Activated naive CD8-positive, alpha-beta T cell treated with anti-CD3 and anti-CD28 coated beads, Interleukin-2, amount 10 ng/mL, durations not matched to agents 7 days and 5 days (primary cell): ENCODE measurements around the gene ZNRF3. TPM values are rescaled to one million over a fixed set of nuclear protein-coding genes. Genes with fewer than 3 reads are reported as not detected.

Source experiments
- ATAC-seq: fragments of 150-1000 bp; cut with Tn5 transposase; one replicate; pipeline ENCODE4 v1.10.0; 2021; ENCODE audit warnings: low read depth, moderate library complexity
- POLR2A ChIA-PET: fragments of 350-600 bp; sonication (Branson Sonifier 250); formaldehyde crosslinking; loops from one replicate; lab custom pipeline; 2021; ENCODE audit warnings: antibody characterized with exemption; lab: Charles Lee
- DNase-seq: peaks from one replicate; pipeline ENCODE4 v3.0.0; 2021
- H3K27ac Mint-ChIP-seq: one replicate; pipeline ENCODE4 v1.8.0; 2022; ENCODE audit warnings: mild to moderate bottlenecking, mixed read lengths
- H3K27me3 Mint-ChIP-seq: one replicate; pipeline ENCODE4 v1.8.0; 2022; ENCODE audit warnings: mild to moderate bottlenecking, moderate library complexity, mixed read lengths
- H3K36me3 Mint-ChIP-seq: one replicate; pipeline ENCODE4 v1.8.0; 2021; ENCODE audit warnings: mild to moderate bottlenecking, mixed read lengths
- H3K4me1 Mint-ChIP-seq: one replicate; pipeline ENCODE4 v1.8.0; 2021; ENCODE audit warnings: mixed read lengths
- H3K4me3 Mint-ChIP-seq: one replicate; pipeline ENCODE4 v1.8.0; 2022; ENCODE audit warnings: mild to moderate bottlenecking, moderate library complexity, mixed read lengths
- H3K9me3 Mint-ChIP-seq: one replicate; pipeline ENCODE4 v1.8.0; 2021; ENCODE audit warnings: mixed read lengths
- total RNA-seq, 2 experiments: library from RNA; stranded (reverse); gene quantifications; one replicate each; pipeline ENCODE4 v1.2.3, GENCODE V29; 2021

ZNRF3 gene
- total RNA-seq, 2 experiments from 2014 or later: 1.0 to 1.1 TPM

DNA sequence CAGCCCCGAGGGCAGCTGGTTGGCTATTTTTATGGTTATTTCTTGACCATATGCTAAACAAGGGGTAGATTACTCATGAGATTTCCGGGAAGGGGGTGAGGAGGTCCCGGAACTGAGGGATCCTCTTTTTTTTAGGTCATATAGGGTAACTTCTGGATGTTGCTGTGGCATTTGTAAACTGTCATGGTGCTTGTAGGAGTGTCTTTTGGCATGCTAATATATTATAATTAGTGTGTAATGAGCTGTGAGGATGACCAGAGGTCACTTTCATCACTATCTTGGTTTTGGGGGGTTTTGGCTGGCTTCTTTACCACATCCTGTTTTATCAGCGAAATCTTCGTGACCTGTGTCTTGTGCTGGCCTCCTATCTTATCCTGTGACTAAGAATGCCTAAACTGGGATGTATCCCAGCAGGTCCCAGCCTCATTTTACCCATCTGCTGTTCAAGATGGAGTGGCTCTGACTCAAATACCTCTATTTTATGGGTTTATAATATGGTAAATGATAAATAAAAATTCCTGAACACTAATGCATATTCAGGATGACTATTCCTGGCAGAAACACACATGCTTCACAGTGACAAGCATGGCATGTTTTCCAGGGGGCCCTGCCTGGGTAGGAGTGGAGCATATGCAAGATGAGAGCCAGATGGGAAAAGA lies 200.7 kb downstream of the ZNRF3 start:
- Mint-ChIP-seq H3K9me3 (no peaks in the 10 kb centered on the region), H3K27me3 (peaks cover 36% of the 10 kb centered on the region), H3K4me1 (peaks cover 8% of the 10 kb centered on the region), H3K36me3 (no peaks in the 10 kb centered on the region), H3K4me3 (no peak overlapping the region), H3K27ac (no peak overlapping the region)
- POLR2A ChIA-PET: no interaction called here
- DNase-seq (no peak), ATAC-seq (no peak)

DNA sequence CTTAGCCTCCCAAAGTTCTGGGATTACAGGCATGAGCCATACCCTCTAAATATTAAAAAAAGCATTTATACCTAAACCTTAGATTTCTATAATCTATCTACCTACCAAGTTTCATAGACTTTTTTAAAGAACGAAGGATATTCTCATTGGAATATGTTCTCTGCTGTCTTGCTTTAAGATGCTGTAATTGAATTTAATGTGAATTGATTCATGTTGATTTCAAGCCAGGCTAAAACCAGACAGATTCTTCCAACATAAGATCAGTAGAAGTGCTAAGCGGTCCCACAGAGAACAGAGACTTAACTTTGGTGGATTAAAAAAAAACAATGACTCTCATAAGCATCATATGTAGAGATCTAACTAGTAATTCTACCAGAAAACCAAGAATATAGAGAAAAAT lies 203.6 kb downstream of the ZNRF3 start:
- Mint-ChIP-seq H3K9me3 (no peaks in the 10 kb centered on the region), H3K27ac (no peak overlapping the region), H3K36me3 (no peaks in the 10 kb centered on the region), H3K4me1 (peaks cover 4% of the 10 kb centered on the region), H3K27me3 (peaks cover 36% of the 10 kb centered on the region), H3K4me3 (no peak overlapping the region)
- DNase-seq: no peak
- ATAC-seq: no peak
- POLR2A ChIA-PET: no interaction called here

- Mint-ChIP-seq H3K4me1 (peaks cover 2% of the 10 kb centered on the region), H3K27ac (no peak overlapping the region), H3K36me3 (no peaks in the 10 kb centered on the region), H3K9me3 (no peaks in the 10 kb centered on the region), H3K4me3 (no peak overlapping the region), H3K27me3 (peaks cover 36% of the 10 kb centered on the region)
- DNase-seq (no peak), ATAC-seq (no peak)
- POLR2A ChIA-PET: no interaction called here
Observed at GRCh38 chr22:29088809-29089208, 205.4 kb downstream of the ZNRF3 start.

DNA sequence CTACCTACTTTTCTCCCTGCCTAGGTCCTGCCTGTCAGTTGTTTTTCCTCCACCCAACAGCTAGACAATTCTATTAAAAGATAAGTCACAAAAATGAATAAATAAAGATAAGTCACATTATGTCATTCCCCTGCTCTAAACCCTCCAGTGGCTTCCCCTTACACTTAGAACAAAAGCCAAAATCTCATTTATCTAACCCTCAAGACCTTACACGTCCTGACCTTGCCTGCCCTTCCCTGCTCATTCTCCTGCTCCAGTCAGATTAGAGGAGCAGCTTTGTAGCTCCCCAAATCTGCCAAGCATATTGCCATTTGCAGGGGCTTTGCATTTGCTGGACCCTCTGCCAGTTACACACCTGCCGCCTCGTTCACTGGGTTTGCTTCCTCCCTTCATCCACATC lies 206.1 kb downstream of the ZNRF3 start:
- POLR2A ChIA-PET: no interaction called here
- ATAC-seq: no peak

DNA sequence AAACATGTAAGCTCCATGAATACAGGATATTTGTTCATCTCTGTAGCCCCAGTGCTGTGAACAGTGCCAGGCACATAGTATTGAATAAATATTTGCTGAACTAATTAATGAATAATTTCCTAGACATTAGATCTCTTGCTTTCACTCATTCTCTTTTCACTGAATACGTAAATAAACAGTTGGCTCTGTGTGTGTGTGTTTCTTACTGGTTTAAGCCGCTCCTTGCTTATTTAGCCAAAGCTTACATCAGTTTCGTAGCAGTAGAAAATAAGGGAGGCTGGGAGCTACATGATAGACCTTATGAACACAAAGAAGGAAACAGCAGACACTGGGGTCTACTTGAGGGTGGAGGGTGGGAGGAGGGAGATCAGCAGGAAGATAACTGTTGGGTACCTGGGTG lies 206.7 kb downstream of the ZNRF3 start:
- ATAC-seq (no peak), DNase-seq (no peak)
- Mint-ChIP-seq H3K4me1 (no peaks in the 10 kb centered on the region), H3K9me3 (no peaks in the 10 kb centered on the region), H3K27me3 (peaks cover 36% of the 10 kb centered on the region), H3K4me3 (no peak overlapping the region), H3K27ac (no peak overlapping the region), H3K36me3 (no peaks in the 10 kb centered on the region)
- POLR2A ChIA-PET: no interaction called here

More for the DNA sequence above, 206.1 kb downstream of the ZNRF3 start:
- Mint-ChIP-seq H3K27me3 (peaks cover 39% of the 10 kb centered on the region), H3K9me3 (no peaks in the 10 kb centered on the region), H3K36me3 (no peaks in the 10 kb centered on the region), H3K4me3 (no peak overlapping the region), H3K4me1 (no peaks in the 10 kb centered on the region), H3K27ac (no peak overlapping the region)
- DNase-seq: no peak

GRCh38 chr22:29092243-29092642 lies 208.9 kb downstream of the ZNRF3 start:
- H3K4me1 Mint-ChIP-seq: no peaks in the 10 kb centered on the region
- no peak for DNase-seq
- H3K27ac Mint-ChIP-seq: no peak overlapping the region
- H3K9me3 Mint-ChIP-seq: no peaks in the 10 kb centered on the region
- ATAC-seq: no peak
- H3K27me3 Mint-ChIP-seq: peaks cover 37% of the 10 kb centered on the region
- H3K36me3 Mint-ChIP-seq: no peaks in the 10 kb centered on the region
- H3K4me3 Mint-ChIP-seq: no peak overlapping the region
- POLR2A ChIA-PET: no interaction called here

- H3K9me3 Mint-ChIP-seq: no peaks in the 10 kb centered on the region
- no peaks in the 10 kb centered on the region for H3K4me1 Mint-ChIP-seq
- peaks cover 40% of the 10 kb centered on the region for H3K27me3 Mint-ChIP-seq
- no peak overlapping the region for H3K4me3 Mint-ChIP-seq
- ATAC-seq (no peak), DNase-seq (no peak)
- H3K36me3 Mint-ChIP-seq: no peaks in the 10 kb centered on the region
- POLR2A ChIA-PET: no interaction called here
- no peak overlapping the region for H3K27ac Mint-ChIP-seq
Observed at GRCh38 chr22:29093030-29093429, 209.7 kb downstream of the ZNRF3 start.

- DNase-seq: no peak
- POLR2A ChIA-PET: no interaction called here
- ATAC-seq: no peak
- Mint-ChIP-seq H3K4me3 (no peak overlapping the region), H3K27ac (no peak overlapping the region), H3K36me3 (no peaks in the 10 kb centered on the region), H3K9me3 (no peaks in the 10 kb centered on the region), H3K27me3 (peaks cover 39% of the 10 kb centered on the region), H3K4me1 (no peaks in the 10 kb centered on the region)
Observed at GRCh38 chr22:29093501-29094300, 210.3 kb downstream of the ZNRF3 start.

DNA sequence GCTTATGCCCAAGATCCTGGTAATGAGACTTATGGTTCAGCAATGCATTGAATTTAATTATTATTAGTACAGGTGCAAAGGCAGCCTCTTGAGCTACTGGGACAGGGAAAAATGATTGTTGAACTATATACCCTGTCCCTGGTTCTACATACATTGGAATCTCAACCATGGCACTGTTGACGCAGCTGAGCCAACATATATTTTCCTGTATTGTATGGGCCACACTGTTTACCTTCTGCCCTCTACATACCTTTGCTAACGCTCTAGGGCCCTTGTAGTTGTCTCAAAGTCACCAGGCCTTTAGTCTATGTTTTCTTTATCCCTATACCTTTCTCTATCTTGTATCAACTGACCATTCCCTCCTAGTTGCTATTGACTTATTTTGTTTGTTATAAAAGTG lies 212.1 kb downstream of the ZNRF3 start:
- DNase-seq: no peak
- Mint-ChIP-seq H3K36me3 (no peaks in the 10 kb centered on the region), H3K4me1 (no peaks in the 10 kb centered on the region), H3K4me3 (no peak overlapping the region), H3K27me3 (peaks cover 29% of the 10 kb centered on the region), H3K27ac (no peak overlapping the region), H3K9me3 (no peaks in the 10 kb centered on the region)
- POLR2A ChIA-PET: no interaction called here
- no peak for ATAC-seq

DNA sequence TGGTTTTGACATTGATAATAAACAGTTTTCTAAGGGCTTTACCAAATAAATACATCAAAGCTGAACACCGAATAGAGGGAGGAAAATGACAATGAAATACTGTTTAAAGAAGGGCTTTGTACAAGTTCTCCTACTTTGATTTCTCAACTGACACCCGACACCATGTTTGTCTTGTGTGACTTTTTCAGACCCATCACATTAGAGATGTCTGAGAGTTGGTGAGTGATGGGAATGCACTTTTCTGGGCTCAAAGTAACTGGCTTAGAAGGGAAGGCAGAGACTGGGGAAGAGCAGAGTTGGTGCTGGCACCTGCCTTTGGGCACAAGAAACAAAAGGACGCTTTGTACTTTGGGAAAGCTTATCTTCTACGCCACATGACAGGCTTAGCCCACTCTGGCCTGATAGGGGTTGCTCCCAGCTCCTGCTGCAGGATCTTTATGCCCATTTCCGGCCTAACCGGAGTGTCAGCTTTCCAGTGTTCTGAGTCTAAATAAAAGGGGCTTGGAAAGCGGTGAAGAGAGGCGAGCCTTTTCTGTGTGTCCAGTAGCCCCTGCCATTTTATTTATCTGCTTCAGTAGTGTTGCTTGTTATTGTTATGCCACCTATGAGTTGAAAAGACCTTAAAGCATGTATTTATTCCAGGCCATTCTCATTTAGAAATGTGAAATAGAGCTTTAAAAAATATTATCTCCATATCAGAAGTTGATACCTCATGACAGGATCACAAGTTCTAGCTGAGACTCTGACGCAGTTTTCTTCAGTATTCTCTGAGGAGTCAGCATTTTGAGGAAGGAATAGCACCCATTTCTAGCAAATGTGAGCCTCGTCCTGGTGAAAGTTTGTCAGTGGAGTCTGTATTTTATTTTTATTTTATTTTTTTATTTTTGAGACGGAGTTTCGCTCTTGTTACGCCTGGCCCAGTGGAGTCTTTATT lies 213.6 kb downstream of the ZNRF3 start:
- Mint-ChIP-seq H3K4me1 (no peaks in the 10 kb centered on the region), H3K27me3 (peaks cover 23% of the 10 kb centered on the region), H3K36me3 (no peaks in the 10 kb centered on the region), H3K4me3 (no peak overlapping the region), H3K9me3 (no peaks in the 10 kb centered on the region), H3K27ac (no peak overlapping the region)
- no peak for DNase-seq
- POLR2A ChIA-PET: no interaction called here
- ATAC-seq: no peak

- Mint-ChIP-seq H3K4me1 (no peaks in the 10 kb centered on the region), H3K36me3 (no peaks in the 10 kb centered on the region), H3K4me3 (no peak overlapping the region), H3K27me3 (peaks cover 30% of the 10 kb centered on the region), H3K9me3 (no peaks in the 10 kb centered on the region), H3K27ac (no peak overlapping the region)
- POLR2A ChIA-PET: no interaction called here
- ATAC-seq: no peak
- DNase-seq: no peak
Observed at GRCh38 chr22:29098296-29098695, 214.9 kb downstream of the ZNRF3 start.

DNA sequence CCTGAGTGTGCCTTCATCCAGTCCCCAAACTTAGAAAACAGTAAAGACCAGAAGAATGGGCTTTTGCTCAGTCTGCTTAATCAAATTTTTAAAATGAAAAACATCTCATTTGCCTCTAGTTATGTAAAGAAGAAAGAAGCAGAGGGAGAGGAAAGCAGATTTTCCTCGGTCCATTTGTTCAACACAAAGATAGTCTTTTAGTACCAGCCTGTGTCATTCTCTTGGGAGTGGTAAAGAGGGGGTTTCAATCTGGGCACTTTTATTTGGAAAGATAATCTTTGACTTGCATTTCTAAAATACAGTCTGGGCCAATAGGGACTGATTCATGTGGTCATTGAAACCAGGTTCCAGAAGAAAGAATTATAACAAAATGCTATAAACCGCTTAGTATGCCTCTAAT lies 218.9 kb downstream of the ZNRF3 start:
- no peak for DNase-seq
- no peak for ATAC-seq
- Mint-ChIP-seq H3K36me3 (no peaks in the 10 kb centered on the region), H3K27ac (no peak overlapping the region), H3K9me3 (no peaks in the 10 kb centered on the region), H3K27me3 (peaks cover 38% of the 10 kb centered on the region), H3K4me1 (no peaks in the 10 kb centered on the region), H3K4me3 (no peak overlapping the region)
- POLR2A ChIA-PET: no interaction called here

DNA sequence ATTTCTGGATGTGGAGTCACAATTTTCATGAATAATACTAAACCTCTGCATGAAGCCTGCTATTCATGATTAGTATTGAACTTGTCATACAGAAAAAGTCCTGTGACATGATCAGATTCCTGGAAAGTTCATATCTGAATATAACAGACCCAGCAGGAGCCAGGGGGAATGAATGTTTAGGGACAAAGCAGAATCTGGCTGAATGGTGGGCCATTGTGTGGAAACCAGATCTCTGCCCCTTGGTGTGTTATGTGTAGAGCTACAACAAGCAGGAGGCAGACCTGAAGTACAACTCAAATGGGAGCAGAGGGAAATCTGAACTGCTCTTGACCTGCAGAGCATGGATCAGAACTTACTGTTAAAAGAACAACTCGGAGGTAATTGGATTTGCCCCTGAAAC lies 219.7 kb downstream of the ZNRF3 start:
- ATAC-seq: no peak
- DNase-seq: no peak
- Mint-ChIP-seq H3K4me1 (no peaks in the 10 kb centered on the region), H3K4me3 (no peak overlapping the region), H3K27ac (no peak overlapping the region), H3K36me3 (no peaks in the 10 kb centered on the region), H3K9me3 (no peaks in the 10 kb centered on the region), H3K27me3 (peaks cover 37% of the 10 kb centered on the region)
- POLR2A ChIA-PET: no interaction called here
